ENCODE data around the gene NT5C3B. TPM values are rescaled to one million over a fixed set of nuclear protein-coding genes. Genes with fewer than 3 reads are reported as not detected.

Gene NT5C3B
- total and polyA plus RNA-seq, 2 donors (not counting 3 experiments of a cell fraction or from before 2014, with no cell fraction given): 67.3 to 92.5 TPM

- no peak overlapping the region for H3K27ac ChIP-seq (ENCODE audit: insufficient read depth, low read depth, low read length)
- CTCF ChIA-PET: no interaction called here
These were observed 34.1 kb upstream of the NT5C3B start for GRCh38 chr17:41870097-41870496.

More at GRCh38 chr17:41870097-41870496, 34.1 kb upstream of the NT5C3B start:
- Histone ChIP-seq H3K4me1 (ENCODE audit: control insufficient read depth, extremely low read depth, insufficient read depth, low read length) (no peaks in the 10 kb centered on the region), H2AFZ (ENCODE audit: low read depth, low read length) (no peak overlapping the region), H3K9me1 (replicated peaks; ENCODE audit: control insufficient read depth, extremely low read depth, insufficient read depth, low read length) (no peaks in the 10 kb centered on the region), H3K9me3 (replicated peaks; ENCODE audit: control insufficient read depth, insufficient read depth, low read length) (no peaks in the 10 kb centered on the region), H3K4me2 (ENCODE audit: insufficient read depth, low read length) (no peak overlapping the region), H3K79me2 (ENCODE audit: control insufficient read depth, insufficient read depth, low read length) (no peaks in the 10 kb centered on the region), H3K27me3 (ENCODE audit: control insufficient read depth in 2 of 2, insufficient read depth in 2 of 2, low read length in 2 of 2) (no peaks in the 10 kb centered on the region), H3K9ac (replicated peaks; ENCODE audit: extremely low read depth, insufficient read depth, low read length) (no peak overlapping the region), H3K36me3 (ENCODE audit: control insufficient read depth in 2 of 2, extremely low read depth in 1 of 2, insufficient read depth in 2 of 2, low read length in 2 of 2) (peaks cover 35 to 41% of the 10 kb centered on the region in 2 experiments), H3K4me3 (replicated peaks in 1 of 3; ENCODE audit: insufficient read depth in 1 of 3, low read depth in 1 of 3, low read length in 3 of 3) (no peak overlapping the region), H4K20me1 (replicated peaks; ENCODE audit: control insufficient read depth, extremely low read depth, insufficient read depth, low read length) (no peaks in the 10 kb centered on the region)
- dilution Hi-C loops (cut with MboI; ENCODE audit: extremely low pct_ligation_motif_present, low sequenced_read_pairs) (no loop called here), intact Hi-C loops (cut with micrococcal nuclease) (no loop called here)
- FAIRE-seq: no peak
- no peak for TF ChIP-seq FOS (IDR thresholded peaks at IDR 0.05; ENCODE audit: borderline replicate concordance, insufficient read depth, low read length)
- TF ChIP-seq GATA2 (IDR thresholded peaks at IDR 0.05; ENCODE audit: insufficient read depth, insufficient read length, low read depth, low read length): no peak
- TF ChIP-seq EZH2 (IDR thresholded peaks at IDR 0.05; ENCODE audit: borderline replicate concordance, low read depth, low read length, severe bottlenecking): no peak
- no peak for TF ChIP-seq MAX (IDR thresholded peaks at IDR 0.05; ENCODE audit: insufficient read depth, insufficient read length)
- TF ChIP-seq CTCF (IDR thresholded peaks at IDR 0.05; ENCODE audit: extremely low read depth in 1 of 2, insufficient read depth in 1 of 2, low read depth in 1 of 2, low read length in 2 of 2): no peak
- TF ChIP-seq JUN (IDR thresholded peaks at IDR 0.05; ENCODE audit: borderline replicate concordance, insufficient read depth, insufficient read length, low read depth): no peak
- no peak for TF ChIP-seq POLR2AphosphoS5 (IDR thresholded peaks at IDR 0.05; ENCODE audit: insufficient read depth, low read depth, low read length)
- TF ChIP-seq MYC (IDR thresholded peaks at IDR 0.05; ENCODE audit: low read depth, low read length): no peak
- no peak for TF ChIP-seq POLR2A (IDR thresholded peaks at IDR 0.05; ENCODE audit: low read depth, low read length)
- BruUV-seq (replicated peaks): no TSS peak
- no peak for DNase-seq (ENCODE audit: low read depth, low spot score)
- POLR2A ChIA-PET: no interaction called here

Data from endothelial cell of umbilical vein (primary cell).